Tibial nerve (tissue), 3 donors: ENCODE results near the gene NLN.

Source experiments
- POLR2A ChIP-seq, 2 donors: fragments of 450-650 bp; IDR thresholded peaks; one replicate each; pipeline ENCODE4 v1.6.1; 2017; ENCODE audit warnings: antibody characterized with exemption in 2 of 2, mild to moderate bottlenecking in 2 of 2, moderate library complexity in 2 of 2
- TF ChIP-seq, protein P1 (sequence below), 5 experiments: fragments of 200-600 bp in 3 of 5; fragments of 450-650 bp in 2 of 5; sonication (generic) in 3 of 5; IDR thresholded peaks; one replicate each; pipeline ENCODE4 v1.5.1; 2016 to 2019; ENCODE audit warnings: antibody characterized with exemption in 5 of 5, mild to moderate bottlenecking in 3 of 5, moderate library complexity in 2 of 5

DNA sequence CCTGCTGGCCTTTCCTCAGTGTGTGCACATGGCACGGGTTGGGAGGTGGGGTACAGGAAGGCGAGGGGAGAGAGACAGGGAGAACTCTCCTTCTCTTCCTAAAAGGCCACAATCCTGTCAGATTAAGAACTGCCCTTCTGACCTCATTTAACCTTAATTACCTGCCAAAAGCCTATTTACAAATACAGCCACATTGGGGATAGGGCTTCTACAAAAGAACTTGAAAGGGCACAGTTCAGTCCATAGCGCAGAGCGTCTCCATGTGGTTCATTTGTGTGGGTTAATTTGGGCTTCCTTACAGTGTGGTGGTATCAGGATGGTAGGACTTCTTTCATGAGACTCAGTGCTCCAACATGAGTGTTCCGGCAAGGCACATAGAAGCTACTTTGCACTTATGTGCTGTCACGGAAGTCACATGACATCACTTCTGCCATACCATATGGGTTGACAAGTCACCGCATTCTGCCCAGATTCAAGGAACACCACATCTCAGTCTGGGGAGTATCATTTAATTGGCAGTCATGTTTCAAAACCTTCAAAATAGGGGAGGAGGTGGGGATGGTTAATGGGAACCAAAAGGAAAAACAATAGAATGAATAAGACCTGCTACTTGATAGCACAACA is 46.8 kb downstream of the NLN start:
- TF ChIP-seq POLR2A (IDR thresholded peaks at IDR 0.05), result no peak
- TF ChIP-seq, protein P1, sequence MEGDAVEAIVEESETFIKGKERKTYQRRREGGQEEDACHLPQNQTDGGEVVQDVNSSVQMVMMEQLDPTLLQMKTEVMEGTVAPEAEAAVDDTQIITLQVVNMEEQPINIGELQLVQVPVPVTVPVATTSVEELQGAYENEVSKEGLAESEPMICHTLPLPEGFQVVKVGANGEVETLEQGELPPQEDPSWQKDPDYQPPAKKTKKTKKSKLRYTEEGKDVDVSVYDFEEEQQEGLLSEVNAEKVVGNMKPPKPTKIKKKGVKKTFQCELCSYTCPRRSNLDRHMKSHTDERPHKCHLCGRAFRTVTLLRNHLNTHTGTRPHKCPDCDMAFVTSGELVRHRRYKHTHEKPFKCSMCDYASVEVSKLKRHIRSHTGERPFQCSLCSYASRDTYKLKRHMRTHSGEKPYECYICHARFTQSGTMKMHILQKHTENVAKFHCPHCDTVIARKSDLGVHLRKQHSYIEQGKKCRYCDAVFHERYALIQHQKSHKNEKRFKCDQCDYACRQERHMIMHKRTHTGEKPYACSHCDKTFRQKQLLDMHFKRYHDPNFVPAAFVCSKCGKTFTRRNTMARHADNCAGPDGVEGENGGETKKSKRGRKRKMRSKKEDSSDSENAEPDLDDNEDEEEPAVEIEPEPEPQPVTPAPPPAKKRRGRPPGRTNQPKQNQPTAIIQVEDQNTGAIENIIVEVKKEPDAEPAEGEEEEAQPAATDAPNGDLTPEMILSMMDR (IDR thresholded peaks at IDR 0.05), result no peak
